ENCODE measurements around the gene FOXP4.

GRCh38 chr6:41509580-41509979 is 36.6 kb upstream of the FOXP4 start:
- TF ChIP-seq POLR2AphosphoS5 (IDR thresholded peaks at IDR 0.05) (no peak), POLR2A (IDR thresholded peaks at IDR 0.05) (no peak), CTCF (IDR thresholded peaks at IDR 0.05) (no peak)

All from breast epithelium (tissue), 3 donors.